Coronary artery (tissue), 2 donors: Measurements from ENCODE around the gene KRTAP17-1.

Source experiments
- DNase-seq: peaks from one replicate; pipeline ENCODE4 v3.0.0-alpha.2; 2017; ENCODE audit warnings: low spot score
- H3K27ac ChIP-seq, 2 donors: fragments of 200-600 bp; sonication (generic); one replicate each; pipeline ENCODE4 v1.5.1; 2016 to 2019
- H3K4me3 ChIP-seq: fragments of 200-600 bp; sonication (generic); 2 replicates; pipeline ENCODE4 v1.5.1; 2016; ENCODE audit warnings: mild to moderate bottlenecking, moderate library complexity
- TF ChIP-seq, protein P1 (sequence below): fragments of 200-600 bp; sonication (generic); IDR thresholded peaks from one replicate; pipeline ENCODE4 v1.5.1; 2019; ENCODE audit warnings: antibody characterized with exemption

The KRTAP17-1 gene

DNA sequence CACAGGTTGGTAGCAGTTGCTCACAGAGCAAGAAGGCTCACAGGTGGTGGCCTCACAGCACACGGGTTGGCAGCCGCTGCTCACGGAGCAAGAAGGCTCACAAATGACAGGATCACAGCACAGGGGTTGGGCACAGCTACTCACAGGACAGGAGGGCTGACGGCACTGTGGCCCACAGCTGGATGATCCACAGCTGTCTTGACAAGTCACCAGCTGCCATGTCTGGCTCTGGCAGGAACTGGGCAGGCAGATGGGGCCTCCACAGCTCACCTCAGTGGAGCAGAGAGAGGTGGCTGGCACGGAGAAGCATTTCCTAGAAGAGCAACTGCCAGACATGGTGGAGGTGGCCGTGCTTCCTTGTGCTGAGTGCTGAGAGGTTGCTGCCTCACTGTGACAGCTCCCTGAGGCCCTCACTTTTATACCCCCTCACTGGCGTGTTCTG lies 6.6 kb downstream of the KRTAP17-1 start, which contains the start of gene KRTAP16-1:
Gene KRTAP16-1 (minus strand): TSS at position 392 of the 442 bp plus-strand sequence. CDS start 56 bp downstream, at position 336.
- DNase-seq = no peak
- TF ChIP-seq, protein P1, sequence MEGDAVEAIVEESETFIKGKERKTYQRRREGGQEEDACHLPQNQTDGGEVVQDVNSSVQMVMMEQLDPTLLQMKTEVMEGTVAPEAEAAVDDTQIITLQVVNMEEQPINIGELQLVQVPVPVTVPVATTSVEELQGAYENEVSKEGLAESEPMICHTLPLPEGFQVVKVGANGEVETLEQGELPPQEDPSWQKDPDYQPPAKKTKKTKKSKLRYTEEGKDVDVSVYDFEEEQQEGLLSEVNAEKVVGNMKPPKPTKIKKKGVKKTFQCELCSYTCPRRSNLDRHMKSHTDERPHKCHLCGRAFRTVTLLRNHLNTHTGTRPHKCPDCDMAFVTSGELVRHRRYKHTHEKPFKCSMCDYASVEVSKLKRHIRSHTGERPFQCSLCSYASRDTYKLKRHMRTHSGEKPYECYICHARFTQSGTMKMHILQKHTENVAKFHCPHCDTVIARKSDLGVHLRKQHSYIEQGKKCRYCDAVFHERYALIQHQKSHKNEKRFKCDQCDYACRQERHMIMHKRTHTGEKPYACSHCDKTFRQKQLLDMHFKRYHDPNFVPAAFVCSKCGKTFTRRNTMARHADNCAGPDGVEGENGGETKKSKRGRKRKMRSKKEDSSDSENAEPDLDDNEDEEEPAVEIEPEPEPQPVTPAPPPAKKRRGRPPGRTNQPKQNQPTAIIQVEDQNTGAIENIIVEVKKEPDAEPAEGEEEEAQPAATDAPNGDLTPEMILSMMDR = no peak
- H3K4me3 ChIP-seq = no peak within 1 kb of the TSS
- H3K27ac ChIP-seq = no peak within 1 kb of the TSS

DNA sequence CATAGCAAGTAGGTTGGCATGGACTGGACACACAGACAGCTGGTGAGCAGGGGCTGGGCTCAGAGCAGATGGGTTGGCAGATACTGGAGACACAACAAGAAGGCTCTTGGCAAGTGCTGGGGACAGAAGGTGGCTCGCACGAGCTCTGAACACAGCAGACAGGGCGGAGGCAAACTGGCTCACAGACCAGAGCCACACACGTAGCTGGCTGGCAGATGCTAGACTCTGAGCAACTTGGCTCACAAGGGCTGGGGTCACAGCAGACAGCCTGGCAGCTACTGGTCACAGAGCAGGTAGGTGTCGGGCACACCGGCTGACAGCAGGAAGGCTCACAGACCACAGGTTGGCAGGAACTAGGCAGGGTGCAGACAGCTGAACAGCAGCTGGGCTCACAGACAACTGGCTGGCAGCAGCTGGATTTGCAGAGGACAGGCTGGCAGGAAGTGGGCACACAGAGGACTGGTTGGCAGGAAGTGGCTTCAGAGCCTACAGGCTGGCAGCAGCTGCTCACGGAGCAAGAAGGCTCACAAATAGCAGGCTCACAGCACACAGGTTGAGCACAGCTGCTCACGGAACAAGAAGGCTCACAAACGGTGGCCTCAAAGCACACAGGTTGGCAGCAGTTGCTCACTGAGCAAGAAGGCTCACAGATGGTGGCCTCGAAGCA lies 7.1 kb downstream of the KRTAP17-1 start:
- Histone ChIP-seq H3K4me3 (no peak overlapping the region), H3K27ac (no peak overlapping the region)
- TF ChIP-seq, protein P1 = no peak
- no peak for DNase-seq

- DNase-seq = no peak
- TF ChIP-seq, protein P1 = no peak
- Histone ChIP-seq H3K4me3 (no peak overlapping the region), H3K27ac (no peak overlapping the region)
Measured at GRCh38 chr17:41307647-41308046, 7.9 kb downstream of the KRTAP17-1 start.

DNA sequence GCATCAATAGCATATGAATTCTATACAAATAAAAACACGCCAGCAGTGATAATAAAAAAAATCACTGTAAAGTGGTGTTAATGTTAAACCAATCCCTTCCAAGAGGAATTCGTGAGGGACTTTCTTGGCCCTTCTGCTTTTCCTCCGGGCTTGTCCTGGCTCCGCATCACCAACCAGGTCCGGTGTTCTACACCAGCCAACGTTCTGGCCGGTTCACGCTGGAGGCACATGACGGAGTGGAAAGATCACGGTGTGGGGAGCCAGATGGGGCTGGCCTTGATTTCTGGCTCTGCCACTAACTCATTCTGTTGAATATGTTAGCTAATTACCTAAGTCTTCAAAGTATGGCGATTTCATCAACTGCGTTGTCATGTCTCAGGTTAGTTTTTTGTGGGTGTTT lies 11.4 kb downstream of the KRTAP17-1 start:
- no peak for DNase-seq
- TF ChIP-seq, protein P1 = no peak

GRCh38 chr17:41302981-41303380 lies 12.5 kb downstream of the KRTAP17-1 start:
- Histone ChIP-seq H3K4me3 (no peak overlapping the region), H3K27ac (no peak overlapping the region)
- TF ChIP-seq, protein P1 = no peak
- DNase-seq = no peak

More for the DNA sequence above, 11.4 kb downstream of the KRTAP17-1 start:
- Histone ChIP-seq H3K4me3 (no peak overlapping the region), H3K27ac (no peak overlapping the region)

GRCh38 chr17:41301916-41302901 lies 13.3 kb downstream of the KRTAP17-1 start, which contains the start of gene KRTAP29-1:
Gene KRTAP29-1, minus strand, starts transcription at chr17:41302851. Its CDS starts 0 bp downstream, at chr17:41302851.
- Histone ChIP-seq H3K27ac (no peak within 1 kb of the TSS), H3K4me3 (no peak within 1 kb of the TSS)
- DNase-seq = no peak
- TF ChIP-seq, protein P1 = no peak
